ENCODE data around the gene ESRRG.
"Not testable (repeated sequence)": the region's sequence is repeated elsewhere in the genome, so short reads cannot be mapped to it uniquely, and the experiment has no call there.

The ESRRG gene

DNA sequence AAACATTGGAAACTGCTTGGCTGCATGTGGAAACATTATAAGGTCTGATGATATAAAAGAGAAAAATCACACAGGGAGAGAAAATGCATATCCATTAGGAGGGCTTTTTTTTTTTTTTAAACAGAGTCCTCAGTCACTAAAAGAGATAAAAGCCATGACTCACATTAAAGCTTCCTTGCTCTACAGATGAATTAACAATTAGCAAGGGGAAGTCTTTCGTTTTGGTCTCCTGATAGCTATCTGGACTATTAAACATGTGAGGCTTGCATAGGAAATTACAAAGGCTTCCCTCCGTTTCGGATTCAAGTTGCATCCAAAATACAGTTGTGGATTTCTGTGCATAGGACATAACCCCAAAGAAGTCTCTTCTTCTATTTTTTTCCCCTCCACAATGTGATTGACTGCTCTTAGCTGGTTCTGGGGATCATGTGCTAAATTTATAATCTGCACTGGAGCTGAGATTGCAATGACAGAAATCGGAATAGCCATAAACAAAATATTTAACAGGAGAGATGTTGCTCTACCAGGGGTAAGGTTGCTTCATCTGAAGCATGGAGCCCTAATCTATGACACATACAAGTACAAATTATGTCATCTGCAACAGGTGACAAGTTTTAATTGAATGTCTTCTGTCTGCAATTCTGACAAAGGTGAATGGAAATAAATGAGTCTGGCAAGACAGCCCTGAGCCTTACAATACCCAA is 146.8 kb downstream of the ESRRG start:
- no peak for DNase-seq (ENCODE audit: low read depth in 1 of 2, low spot score in 1 of 2)

DNA sequence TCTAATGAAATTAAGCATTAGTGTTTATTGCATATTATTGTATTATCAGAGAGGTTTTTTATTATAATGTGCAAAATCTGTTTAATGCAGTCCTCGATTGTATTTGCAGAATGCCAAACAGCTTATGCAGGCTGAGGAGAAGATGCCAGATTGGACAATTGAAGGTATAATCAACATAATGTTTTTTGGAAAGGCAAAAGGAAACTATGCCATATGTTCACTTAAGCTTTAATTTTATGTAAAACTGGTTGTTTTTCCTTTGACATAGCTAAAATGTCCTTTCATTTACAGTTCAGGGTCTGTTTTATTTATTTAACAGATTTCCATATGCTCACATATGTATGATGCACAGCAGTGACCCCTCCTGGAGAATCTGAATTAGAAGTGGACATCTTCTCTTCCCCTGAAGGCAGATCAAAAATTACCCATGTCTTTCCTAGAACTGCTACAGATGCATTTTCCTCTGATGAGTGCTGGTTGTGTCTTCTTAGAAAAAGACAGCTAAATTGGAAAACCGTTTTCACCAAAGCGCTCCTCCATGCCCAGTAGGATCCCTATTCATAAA is 156.5 kb downstream of the ESRRG start:
- DNase-seq (ENCODE audit: low read depth in 1 of 2, low spot score in 1 of 2) = no peak

DNA sequence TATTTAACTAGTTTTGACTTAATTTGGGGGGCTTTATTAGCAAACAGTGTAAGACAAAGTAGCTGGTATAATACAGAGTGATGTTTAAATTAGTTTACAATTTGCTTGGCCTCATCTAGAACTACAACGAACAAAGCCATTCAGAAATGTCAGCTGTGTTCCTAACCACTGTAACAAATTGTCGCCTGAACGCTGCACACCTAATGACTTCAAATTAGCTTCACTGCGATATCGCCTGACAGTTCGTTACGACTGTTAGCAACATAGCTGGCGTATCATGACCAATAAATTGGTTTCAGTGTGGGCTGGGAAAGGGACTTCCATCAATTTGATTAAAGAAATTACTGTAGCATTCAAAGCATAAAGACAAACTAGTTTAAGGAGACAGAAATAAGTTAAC is 160.1 kb downstream of the ESRRG start:
- DNase-seq (ENCODE audit: low read depth in 1 of 2, low spot score in 1 of 2) = no peak

DNA sequence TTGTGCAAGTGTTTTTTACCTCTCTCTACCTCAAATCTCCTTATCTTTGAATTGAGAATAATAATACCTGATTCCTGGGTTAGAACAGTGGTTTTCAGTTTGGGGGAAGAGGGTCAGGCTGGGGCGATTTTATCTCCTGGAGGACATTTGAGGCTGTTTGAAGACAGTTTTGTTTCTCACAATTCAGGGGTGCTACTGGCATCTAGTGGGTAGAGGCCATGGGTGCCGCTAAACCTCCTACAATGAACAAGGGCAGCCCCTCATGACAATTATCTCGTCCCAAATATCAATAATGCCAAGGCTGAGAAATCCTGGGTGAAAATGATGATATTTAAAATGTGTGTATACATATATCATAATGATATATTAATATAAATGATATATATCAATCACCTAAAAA is 160.8 kb downstream of the ESRRG start:
- no peak for DNase-seq (ENCODE audit: low read depth in 1 of 2, low spot score in 1 of 2)

DNA sequence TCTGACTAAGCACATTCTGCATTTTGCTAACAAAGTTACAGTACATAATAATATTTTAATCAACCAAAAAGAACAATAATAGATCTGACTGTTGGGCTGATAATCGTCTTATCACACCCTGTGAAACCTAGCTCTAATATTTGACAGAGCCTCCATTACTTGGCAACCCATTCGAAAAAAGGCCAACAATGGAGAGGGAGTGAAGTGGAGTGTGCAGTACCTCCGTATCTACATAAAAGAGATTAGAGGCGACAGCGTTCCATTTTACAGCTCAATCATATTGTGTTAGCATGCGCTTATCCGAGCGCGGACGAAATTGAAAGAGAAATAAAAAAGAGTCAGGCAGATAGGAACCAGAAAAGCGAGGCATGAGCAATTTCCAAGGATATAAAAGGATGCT is 162.7 kb downstream of the ESRRG start:
- DNase-seq (ENCODE audit: low read depth in 1 of 2, low spot score in 1 of 2) = no peak

DNA sequence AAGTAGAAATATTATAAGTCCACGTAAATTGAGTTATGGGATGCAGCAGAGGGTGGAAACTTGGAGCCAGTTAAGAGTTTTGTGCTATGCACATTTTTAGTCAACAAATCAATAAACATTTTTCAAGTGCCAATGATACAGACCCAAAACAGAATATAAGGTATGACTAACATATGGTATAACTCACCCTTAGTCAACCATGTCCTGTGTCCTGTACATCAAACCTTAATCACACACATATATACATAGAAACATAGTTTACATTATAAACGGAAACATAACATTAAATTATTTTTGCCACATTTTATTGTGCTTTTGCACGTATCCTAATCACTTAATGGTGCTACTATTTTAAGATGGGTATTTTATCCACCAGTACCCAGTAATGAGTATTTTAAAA is 163.9 kb downstream of the ESRRG start:
- DNase-seq (ENCODE audit: low read depth in 1 of 2, low spot score in 1 of 2) = no peak

DNA sequence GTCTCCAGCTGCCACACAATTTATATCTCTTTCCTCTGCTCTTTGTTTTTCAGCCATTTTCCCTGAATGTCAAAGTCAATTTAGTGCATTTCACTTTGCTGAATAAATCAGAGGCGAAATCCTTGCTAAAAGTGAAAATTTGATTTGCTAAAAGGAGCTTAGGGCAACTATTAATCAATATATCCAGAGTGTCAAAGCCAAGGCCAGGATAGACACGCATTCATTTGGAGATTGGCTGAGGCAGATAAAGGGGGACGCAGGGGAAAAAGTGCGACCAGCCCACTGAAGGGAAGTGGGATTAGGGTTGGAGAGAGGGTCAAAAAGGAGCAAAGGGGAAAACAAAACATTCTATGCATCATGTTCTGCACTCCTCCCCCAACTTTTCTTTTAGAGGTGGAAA is 167.6 kb downstream of the ESRRG start:
- no peak for DNase-seq (ENCODE audit: low read depth in 1 of 2, low spot score in 1 of 2)

DNA sequence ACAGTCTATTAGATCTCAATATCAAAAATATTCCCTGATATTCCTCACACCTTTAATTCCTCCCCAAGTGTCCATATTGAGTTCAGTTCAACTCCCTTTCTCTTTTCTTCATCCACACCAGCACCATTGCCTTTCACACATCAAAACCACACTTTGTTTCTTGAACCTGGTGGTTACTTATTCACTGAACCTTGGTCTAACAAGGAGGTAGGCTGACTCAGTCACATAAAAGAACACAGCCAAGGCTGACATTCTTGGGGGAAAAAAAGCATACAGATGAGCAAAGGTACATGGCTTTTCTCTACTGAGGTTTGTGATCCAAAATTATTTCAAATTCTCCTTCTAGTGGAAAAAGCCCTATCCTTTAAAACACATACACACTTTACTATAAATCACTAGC is 168.3 kb downstream of the ESRRG start:
- no peak for DNase-seq (ENCODE audit: low read depth in 1 of 2, low spot score in 1 of 2)

DNA sequence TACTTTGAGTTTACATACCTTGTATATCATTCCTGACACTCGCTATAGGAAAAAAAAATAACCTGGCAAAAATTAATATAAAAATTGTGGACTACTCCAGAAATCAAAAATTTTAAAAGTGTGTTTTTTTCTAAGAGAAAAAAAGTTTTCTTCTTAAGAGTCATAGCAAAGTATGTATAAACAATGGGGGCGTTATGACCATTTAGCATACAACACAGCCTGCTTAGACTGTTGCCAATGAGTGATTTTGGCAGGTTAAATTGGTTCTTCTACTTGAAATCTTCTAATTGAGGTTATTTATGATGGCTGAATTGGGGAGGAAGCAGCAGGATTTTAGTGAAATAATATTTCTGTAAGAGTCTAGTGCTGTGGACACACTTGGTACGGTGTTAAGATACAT is 169.5 kb downstream of the ESRRG start:
- no peak for DNase-seq (ENCODE audit: low read depth in 1 of 2, low spot score in 1 of 2)

DNA sequence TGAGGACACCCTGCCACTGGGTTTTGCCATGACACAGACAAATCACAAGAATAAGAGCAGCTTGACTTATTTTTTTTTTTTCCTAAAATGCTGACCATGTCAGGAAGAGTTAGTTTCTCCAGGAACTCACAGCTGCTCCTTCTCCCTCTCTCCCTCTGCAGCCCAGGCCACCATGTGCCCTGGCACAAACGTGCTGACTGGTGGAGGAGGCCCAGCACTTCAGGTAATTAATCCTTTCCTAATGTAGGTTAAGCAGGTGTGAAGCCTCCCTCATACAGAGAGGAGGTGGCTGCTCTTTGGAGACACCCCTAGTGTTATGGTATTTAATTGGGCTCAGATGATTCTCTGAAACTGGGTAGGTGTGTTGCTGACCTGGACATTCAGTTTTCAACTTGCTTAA is 170.2 kb downstream of the ESRRG start:
- no peak for DNase-seq (ENCODE audit: low read depth in 1 of 2, low spot score in 1 of 2)

DNA sequence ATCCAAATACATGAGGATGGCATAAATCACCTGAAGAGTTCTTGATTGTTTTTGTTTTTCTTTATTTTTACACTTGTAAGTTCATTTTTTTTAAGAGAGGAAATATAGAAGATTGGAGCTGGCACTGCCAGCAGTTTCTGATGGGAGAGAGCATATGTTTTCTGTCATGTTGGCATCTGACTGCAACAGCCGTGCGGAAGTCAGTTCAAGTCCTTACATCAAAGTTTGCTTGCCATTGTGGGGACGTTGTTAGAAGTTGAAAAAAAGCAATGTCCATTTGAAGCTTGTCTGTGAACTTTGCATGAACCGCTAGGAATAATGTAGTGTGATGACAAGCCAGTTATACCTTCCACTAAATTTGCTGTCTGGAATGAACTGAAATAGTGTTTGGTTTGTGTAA is 173.4 kb downstream of the ESRRG start:
- no peak for DNase-seq (ENCODE audit: low read depth in 1 of 2, low spot score in 1 of 2)

DNA sequence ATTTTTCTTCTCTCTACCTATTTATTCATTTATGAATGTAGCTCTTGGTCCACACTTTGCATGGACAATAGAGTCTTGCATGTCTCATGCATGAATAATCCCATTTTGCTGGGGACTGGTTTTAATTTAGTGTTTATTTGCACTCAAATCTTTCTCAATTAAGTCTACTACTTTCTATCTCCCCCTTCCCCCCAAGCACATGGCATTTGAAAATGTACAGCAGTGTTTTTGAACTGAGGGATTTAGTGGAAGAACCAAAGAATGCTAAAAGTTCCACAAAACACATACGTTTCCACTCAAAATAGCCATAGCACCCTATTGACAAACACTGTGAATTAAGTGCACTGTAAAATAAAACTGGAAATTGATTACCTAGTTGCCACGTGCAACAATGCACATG is 180.5 kb downstream of the ESRRG start:
- no peak for DNase-seq (ENCODE audit: low read depth in 1 of 2, low spot score in 1 of 2)

DNA sequence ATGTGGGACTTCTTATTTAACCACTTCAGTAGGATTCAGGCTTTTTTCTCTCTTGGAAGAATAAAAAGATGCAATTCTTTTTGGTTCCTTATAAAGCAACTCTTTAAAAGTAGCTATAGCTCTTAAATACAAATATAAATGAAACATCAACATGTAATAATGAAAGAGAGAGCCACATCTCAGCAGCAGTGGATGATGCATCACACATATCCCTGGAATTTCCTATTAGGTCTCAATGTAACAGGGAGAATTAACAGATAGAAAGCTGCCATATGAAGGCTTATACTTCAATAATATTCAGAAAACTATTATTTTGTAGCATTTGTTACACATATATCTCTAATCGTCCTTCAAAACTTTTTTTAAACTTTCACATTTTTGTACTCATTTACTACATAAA is 181.0 kb downstream of the ESRRG start:
- DNase-seq (ENCODE audit: low read depth in 1 of 2, low spot score in 1 of 2) = no peak

DNA sequence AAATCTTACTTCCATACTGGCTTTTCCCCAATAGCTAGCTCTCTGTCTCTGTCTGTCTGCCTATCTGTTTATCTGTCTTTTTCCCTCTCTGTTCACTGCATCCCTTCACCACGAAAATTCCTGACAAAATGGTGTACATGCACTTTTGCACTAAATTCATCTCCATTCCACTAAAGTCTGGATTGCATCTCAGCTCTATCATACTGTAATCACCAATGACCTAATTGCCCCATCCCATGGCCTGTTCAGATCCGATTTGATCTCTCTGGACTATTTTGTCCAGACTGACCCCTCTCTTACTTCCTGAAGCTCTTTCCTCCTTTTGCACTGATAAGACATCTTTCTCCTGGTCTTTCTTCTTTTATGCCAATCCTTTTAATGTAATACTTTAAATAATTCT is 187.5 kb downstream of the ESRRG start:
- no peak for DNase-seq (ENCODE audit: low read depth in 1 of 2, low spot score in 1 of 2)

DNA sequence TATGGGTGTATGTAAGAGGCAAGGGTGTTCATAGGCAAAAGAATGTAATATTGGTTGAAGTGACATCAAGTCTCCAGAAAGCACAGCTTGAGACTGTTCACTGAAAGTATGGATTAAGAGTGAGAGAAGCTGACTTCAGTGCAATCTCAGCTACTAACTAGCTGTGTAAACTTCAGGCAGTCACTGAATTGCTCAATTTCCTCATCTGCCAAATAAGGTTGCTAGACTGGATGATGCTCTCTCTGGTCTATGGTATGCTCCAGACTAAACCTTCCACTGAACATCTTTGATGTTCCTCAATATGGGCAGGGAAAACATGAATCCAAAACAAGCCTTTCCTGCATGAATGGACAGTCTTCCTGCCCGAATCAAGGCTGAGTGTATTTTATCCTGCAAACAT is 188.2 kb downstream of the ESRRG start:
- no peak for DNase-seq (ENCODE audit: low read depth in 1 of 2, low spot score in 1 of 2)

DNA sequence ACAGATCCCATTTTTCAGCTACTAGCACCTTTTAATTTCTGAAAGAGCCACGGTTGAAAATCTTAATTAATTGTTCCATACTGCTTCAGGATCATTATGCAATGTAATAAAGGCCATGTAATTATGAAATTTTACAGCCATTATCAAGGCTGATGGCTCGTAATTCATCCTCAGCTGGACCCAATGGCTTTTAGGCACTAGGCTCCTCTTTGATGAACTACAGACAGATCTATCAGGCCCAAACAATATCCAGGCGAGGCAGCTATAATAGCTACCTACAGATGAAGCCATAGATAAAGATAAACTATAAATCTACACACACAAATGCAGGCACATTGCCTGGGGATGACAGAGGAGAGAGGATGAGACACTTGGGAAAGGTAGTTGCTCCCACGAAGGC is 189.5 kb downstream of the ESRRG start:
- no peak for DNase-seq (ENCODE audit: low read depth in 1 of 2, low spot score in 1 of 2)

DNA sequence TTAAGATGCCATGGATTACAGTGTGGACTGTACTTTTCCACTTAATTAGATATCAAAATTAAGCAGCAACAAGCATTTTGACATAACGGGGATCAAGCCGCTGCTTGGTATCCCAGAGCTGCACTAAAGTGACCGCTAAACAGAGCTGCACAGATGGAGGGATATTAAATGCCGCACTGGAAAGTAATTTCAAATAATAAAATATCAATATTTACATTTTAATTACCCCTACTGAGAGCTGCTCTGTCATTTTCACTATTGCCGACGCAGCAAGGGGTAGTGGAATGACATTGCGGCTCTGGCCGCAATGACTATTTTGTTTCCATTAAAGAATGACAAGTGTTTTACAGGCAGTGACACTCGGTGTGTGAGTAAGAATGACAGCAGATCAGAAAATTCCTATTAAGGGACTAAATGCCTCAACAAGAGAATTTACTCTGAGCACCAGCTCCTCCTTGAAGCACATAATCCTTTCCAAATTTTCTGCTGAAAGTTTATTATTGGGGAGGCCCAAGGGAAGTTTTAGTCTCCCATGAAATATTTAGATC is 190.9 kb downstream of the ESRRG start:
- DNase-seq (ENCODE audit: low read depth in 1 of 2, low spot score in 1 of 2) = no peak

DNA sequence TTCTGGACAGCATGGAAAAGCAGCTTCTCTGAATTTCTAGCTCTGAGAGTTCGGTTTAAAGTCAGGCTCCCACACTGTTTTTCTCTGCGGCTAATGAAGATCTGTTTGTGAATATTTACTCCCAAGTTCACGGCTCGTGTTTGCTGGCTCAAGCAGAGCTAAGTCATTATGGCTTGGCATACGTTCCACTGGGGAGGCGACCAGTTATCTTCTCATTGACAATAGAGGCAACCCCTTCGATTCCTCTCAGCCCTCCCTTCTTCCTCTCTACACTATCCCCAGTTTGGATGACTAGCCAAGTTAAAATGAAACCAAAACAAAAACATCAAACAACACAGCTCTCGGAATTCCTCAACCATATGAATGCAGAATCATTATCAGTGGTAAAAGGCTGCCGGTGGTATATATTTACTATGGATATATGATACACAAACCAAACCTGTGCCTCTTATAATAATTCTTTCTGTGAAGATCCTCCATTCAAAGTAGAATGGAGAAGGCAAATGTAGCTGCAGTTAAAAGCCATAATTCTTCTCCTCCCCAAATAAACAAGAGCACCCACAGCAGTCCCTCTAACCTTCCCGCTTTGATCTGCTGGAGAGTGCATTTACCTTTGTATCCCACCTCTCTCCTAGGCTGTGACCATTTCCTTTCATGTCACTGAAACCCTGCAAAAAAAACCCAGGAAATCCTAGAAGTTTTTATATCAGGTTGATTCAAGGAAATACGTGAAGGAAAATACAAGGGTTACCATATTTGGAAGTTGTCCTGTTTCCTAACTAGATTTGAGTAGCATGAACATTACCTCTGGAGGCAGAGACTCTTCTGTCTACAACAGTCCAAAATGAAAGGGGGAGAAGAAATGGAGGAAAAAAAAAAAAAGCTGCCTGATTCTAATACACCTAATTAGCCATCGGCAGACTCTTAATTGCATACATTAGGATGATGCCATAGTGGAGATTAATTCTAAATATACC is 191.7 kb downstream of the ESRRG start:
- no peak for DNase-seq (ENCODE audit: low read depth in 1 of 2, low spot score in 1 of 2)

DNA sequence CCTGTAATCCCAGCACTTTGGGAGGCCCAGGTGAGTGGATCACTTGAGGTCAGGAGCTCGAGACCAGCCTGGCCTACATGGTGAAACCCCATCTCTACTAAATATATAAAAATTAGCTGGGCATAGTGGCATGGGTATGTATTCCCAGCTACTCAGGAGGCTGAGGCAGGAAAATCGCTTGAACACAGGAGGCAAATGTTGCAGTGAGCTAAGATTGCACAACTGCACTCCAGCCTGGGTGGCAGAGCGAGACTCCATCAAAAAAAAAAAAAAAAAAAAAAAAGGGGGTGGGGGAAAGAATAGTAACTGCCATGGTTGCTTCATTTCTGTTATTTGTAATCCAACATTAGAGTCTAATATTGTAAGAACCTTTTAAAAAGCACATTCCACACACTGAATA is 193.4 kb downstream of the ESRRG start:
- DNase-seq (ENCODE audit: low read depth in 1 of 2, low spot score in 1 of 2) = not testable (repeated sequence)

DNA sequence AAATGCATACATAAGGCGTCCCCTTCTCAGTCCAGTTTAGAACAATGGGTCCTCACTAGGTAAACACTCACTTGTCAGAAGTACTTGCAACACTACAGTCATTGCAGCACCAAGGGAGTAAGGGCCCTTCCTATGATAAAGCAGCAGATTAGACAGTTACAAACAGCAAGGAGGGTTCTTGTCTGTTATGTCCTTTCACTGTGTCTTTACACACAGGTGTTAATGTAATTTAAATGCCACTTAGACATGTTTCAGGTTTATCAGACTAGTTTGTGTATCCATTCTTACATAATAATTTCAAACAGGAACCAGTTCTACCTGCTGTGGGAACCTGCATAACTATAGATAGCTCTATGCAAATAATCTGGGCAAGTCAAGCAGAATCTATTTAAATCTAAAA is 194.4 kb downstream of the ESRRG start:
- DNase-seq (ENCODE audit: low read depth in 1 of 2, low spot score in 1 of 2) = no peak

DNA sequence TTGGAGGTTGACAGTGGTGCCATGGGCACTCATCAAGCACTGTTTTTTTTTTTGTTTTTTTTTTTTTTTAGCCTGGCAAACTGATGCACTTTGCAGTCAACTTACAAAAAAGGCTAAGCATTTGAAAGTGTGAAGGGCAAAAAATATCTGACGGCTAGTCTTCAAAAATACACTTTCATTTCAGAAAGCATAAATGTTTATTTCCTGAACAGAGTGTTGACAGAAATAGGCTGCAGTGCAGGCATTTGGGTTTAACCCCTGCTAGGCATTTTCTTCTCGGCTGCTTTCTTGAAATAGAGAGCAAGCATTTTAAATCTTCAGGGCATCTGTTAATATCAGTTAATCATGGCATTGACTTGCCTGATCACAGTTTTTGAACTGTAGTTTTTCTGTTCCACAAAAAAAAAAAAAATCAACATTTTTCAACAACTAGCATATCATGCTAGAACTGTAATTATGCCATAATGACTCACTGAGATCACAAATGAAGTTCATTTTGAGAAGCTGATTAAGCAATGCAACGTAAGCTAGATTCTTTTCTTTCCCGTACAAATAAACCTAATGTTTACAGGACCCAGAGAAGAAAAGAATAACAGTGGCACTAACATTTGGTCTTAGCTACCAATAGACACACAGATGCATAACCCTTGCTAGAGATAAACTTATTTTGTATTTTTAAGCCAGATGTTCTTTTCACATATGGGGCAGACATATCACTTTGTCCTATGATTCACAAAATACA is 199.6 kb downstream of the ESRRG start:
- DNase-seq (ENCODE audit: low read depth in 1 of 2, low spot score in 1 of 2) = no peak
